Jurkat, Clone E6-1 (cell line): ENCODE data around the gene CDC45. TPM values are rescaled to one million over a fixed set of nuclear protein-coding genes. Genes with fewer than 3 reads are reported as not detected.
"Not testable (repeated sequence)": the region's sequence is repeated elsewhere in the genome, so short reads cannot be mapped to it uniquely, and the experiment has no call there.

Experiments used
- DNase-seq: peaks from one replicate; pipeline ENCODE4 v3.0.0-alpha.2; 2011; ENCODE audit warnings: low read depth, low spot score
- H3K4me3 ChIP-seq: 2 replicates; pipeline ENCODE4 v1.5.1; 2011; ENCODE audit warnings: mild to moderate bottlenecking, low read length, control low read depth, moderate library complexity
- polyA plus RNA-seq: library from polyadenylated mRNA; unstranded; fragments of >200 nt; gene quantifications from one replicate; pipeline ENCODE4 v1.2.1, GENCODE V29; 2012; ENCODE audit warnings: missing spikeins; ENCODE audit not compliant: insufficient read length, insufficient read depth

Gene CDC45, protein sequence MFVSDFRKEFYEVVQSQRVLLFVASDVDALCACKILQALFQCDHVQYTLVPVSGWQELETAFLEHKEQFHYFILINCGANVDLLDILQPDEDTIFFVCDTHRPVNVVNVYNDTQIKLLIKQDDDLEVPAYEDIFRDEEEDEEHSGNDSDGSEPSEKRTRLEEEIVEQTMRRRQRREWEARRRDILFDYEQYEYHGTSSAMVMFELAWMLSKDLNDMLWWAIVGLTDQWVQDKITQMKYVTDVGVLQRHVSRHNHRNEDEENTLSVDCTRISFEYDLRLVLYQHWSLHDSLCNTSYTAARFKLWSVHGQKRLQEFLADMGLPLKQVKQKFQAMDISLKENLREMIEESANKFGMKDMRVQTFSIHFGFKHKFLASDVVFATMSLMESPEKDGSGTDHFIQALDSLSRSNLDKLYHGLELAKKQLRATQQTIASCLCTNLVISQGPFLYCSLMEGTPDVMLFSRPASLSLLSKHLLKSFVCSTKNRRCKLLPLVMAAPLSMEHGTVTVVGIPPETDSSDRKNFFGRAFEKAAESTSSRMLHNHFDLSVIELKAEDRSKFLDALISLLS
- polyA plus RNA-seq, result 151 TPM

DNA sequence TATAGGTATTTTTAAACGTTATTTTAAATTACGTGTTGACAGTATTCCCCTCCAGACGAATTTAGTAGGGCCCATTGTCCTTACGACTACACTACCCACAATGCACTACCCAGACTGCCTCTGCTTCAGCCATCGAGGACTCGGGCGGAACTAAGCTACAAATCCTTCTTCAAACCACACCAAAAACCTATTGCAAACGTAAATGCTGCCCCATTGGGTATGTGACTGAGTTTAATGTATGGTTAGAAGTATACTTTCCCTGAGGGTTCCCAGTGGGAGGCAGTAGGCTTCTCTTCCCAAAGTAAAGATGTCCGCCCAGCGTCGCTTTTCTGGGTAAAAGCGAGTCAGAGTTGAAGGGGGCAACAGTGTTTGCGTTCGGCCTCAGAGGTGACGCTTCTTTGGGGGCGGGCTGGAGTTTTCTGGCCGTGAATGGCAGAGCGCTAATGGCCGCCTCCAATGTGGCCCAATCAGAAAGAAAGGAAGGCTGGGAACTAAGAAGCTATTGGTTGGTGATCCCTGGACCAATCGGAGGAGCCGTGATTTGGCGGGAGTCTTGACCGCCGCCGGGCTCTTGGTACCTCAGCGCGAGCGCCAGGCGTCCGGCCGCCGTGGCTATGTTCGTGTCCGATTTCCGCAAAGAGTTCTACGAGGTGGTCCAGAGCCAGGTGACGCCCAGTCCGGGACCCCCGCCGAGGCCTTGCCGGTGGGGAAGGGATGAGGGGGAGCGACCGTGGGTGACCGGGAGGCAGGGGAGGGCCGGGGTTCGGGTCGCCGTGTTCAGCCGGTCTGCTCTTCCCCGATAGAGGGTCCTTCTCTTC lies at the start of gene CDC45:
TSS of gene CDC45 (plus strand) at position 566 of the 818 bp plus-strand sequence. CDS start at position 615, 49 bp downstream.
- peak; percentile 97 for DNase-seq
- peak within 1 kb of the TSS; percentile 93 for H3K4me3 ChIP-seq

DNA sequence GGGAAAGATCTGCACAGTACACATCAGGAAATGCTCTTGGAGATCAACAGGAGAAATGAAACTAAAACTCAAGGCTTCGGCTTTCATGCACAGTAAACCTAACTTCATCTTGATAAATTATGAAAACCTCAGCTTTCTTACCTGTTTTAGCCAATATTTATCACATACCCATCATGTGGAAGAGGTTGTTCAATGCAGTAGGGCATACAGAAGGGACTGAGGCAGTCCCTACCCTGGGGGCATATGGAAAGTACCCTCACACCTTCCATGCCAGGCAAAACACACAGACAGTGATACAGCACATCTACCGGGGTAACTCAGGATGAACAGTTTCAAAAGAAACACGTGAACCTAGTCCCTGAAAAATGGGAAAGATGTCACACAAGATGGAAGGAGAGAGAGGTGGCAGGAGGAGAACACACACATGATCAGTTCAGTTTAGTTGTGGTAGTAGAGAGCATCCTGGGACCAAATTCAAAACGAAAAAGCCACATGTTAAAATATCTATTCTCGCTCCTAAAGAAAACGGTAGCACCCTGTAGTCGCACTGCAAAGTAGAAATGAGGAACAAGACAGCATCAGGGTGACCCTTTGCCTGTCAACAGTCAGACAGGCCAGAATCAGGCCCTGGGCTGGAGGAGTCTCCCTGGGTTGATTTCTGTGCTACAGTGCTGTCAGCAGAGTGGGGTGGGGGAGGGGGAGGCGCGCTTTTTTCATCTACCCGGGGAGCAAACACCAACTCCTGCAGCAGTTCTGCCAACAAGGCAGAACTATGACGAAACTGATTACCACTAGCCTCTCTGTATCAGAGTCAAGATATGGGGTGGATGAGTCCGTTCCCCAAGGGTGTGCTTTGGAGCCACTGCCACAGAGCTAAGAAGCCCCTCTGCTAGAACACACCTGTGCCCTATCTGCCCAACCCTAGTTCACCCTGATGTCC lies 49.5 kb upstream of the CDC45 start:
- H3K4me3 ChIP-seq, result peak overlapping the region; percentile 95
- DNase-seq, result peak; percentile 82

DNA sequence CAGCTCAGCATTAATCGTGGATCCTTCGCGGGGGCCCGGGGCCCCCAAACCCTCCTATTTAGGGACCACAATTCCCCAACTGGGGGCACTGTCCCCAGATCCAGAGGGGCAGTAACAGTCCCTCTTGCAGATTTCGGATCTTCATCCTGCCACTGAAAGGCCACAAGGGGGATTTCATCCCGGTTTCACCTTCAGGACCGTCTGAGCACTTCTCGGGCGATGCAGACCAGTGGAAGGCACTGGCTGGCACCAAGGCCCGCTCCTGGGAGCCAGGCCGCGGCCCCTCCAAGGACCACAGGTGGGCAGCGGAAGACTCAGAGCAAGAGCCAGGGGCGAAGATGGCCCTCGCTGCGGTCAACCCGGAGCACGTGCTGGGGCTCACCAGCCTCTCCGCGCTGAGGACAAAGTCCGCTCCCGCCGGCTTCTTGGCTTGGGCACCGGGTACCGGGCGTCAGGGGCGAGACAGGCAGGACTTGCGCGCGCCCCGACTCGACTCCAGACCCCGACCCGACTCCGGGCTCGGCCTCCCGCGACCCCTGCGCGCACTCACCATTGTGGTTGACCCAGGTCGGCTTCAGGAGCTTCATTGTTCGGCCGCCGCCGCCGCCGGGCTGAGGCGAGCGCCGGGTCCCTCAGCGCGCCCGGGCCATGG lies 48.7 kb upstream of the CDC45 start:
- DNase-seq, result no peak
- H3K4me3 ChIP-seq, result peak overlapping the region; percentile 95

DNA sequence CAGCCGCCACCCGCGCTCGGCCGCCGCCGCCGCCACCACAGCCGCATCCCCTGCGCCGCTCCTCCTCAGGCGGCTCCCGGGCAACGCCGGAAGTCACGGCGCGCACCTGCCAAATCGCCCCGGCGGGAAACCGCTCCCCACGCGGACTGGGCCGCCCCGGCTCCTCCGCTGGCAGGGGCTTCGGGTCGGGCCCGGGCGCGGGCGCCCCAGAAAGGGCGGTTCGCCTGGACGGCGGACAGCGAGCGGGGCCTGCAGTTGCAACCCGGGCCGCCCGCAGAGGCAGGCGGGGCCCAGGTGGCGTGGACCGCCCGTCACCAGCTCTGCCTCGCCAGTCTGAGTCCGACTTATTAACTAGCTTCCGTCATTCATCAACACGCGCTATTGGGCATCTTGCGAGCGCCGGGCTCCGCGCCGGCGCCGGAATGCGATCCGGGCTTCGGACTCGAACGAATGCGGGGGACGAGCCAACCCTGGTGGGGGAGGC lies 48.0 kb upstream of the CDC45 start, which contains the start of gene HIRA:
TSS of gene HIRA (minus strand) at position 85 of the 484 bp plus-strand sequence. CDS start 257 bp downstream, outside the sequence.
- peak; percentile 61 for DNase-seq
- peak within 1 kb of the TSS; percentile 95 for H3K4me3 ChIP-seq

DNA sequence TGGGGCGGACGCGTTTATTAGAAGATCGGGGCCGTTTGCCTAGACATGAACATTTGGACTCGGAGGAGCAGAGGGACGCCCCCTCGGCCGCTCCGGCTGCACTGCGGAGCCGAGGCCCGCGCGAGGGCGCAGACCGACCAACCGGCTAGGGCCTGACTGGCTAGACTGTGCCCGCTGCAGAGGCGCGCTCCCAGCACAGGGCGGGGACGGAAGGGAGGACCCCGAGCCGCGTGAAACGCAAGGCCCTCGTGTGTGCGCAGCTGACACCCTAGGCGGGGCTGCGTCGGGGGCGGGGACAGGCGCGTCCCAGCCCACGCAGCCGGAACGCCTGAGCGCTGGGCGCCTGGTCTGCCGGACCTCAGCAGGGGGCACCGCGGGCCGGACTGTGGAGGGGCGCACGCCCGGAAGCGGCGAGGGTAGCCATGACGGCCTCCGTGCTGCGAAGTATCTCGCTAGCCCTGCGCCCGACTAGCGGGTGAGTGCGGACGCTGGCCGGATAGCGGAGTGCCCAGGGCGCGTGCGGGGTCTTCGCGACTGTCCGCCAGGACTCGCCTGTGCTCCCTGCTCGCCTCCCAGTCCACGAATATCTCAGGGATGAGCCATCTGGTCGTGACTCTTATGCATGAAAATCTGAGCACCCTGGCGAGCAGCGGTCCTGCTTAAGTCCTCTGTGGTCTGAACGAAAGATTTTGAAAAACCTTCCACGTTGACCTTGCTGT lies 47.4 kb upstream of the CDC45 start, which contains the start of gene MRPL40:
TSS of gene MRPL40 (plus strand) at position 413 of the 719 bp plus-strand sequence. CDS start at position 423, 10 bp downstream.
- peak within 1 kb of the TSS; percentile 95 for H3K4me3 ChIP-seq
- DNase-seq, result peak; percentile 81

DNA sequence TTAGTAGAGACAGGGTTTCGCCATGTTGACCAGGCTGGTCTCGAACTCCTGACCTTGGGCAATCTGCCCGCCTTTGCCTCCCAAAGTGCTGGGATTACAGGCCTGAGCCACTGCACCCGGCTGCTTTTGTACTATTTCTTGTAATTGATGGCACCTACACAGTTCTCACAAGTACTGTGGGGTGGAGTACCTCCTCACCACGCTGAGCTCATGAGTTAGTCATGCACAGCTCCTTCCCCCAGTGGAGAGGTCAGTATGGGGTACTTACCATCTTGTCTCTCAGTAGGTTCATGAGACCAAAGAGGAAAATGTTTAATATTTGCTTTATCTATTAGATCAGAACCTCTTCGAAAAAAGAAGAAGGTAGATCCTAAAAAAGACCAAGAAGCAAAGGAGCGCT lies 45.3 kb upstream of the CDC45 start:
- DNase-seq, result no peak
- H3K4me3 ChIP-seq, result no peak overlapping the region

DNA sequence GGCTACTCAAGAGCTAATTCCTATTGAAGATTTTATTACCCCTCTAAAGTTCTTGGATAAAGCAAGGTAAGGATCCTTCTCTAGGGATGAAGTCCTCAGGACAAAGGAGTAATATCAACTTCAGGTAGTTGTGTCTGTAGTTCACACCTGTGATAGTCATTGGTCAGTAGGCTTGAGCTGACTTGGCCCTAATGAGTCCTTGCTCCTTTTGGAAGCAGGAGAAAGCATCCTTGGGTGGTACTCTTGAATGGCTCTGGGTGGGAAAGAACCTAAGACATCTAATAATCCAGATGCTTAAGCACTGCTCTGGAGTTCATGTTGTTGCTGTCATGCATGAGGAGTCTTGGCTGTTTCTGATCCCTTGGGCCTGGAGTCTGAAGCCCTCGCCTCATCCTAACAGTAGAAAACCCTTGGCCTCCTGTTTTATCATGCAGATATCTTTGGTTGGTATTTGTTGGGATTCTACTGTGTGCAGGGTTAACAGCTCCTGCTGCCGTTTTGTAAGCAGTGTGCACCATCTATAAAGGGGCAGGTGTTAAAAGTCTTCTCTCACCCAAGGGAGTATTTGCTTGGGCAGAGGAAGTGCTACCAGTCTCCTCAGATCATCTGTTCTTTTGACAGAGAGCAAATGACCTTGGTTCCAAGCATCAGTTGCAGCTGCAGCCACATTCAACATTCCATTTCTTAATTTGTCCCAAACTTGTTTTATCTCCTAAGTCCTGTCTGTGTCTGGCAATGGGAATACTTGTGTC lies 44.7 kb upstream of the CDC45 start:
- no peak overlapping the region for H3K4me3 ChIP-seq
- DNase-seq, result no peak

DNA sequence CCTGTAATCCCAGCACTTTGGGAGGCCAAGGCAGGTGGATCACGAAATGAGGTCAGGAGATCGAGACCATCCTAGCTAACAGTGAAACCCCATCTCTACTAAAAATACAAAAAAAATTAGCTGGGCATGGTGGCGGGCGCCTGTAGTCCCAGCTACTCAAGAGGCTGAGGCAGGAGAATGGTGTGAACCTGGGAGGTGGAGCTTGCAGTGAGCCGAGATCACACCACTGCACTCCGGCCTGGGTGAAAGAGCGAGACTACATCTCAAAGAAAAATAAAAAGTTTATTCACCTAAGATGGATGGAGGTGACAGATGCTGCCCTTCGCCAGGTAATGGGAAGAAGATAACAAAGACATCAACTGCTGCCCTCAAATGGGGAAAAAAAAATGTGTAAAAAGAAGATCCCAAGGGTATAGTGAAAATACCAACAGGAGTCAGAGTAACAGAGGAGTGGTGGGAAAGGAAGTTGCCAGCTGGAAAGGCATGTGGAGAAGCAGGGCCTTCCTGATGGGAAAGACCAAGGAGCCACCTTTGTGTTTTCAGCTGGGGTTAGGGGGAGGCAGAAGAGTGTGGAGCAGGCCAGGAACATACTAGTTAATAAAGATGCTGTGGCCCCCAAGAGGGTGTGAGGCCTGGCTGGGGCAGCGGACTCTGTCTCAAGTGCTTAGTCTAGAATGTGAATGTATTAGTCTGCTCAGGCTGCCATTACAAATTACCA lies 43.1 kb upstream of the CDC45 start:
- DNase-seq, result not testable (repeated sequence)

DNA sequence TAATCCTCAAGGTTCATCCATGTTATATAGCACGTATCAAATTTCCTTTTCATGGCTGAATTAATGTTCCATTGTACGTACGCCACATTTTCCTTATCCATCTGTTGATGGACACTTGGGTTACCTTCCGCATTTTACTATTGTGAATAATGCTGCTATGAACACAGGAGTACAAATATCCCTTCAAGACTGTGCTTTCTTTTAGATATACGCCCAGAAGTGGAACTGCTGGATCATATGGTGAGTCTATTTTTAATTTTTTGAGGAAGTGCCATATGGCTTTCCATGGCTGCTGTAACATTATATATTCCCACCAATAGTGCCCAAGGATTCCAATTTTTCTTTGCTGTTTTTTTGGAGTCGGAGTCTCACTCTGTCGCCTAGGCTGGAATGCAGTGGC lies 41.4 kb upstream of the CDC45 start:
- DNase-seq, result no peak
- no peak overlapping the region for H3K4me3 ChIP-seq

More for the DNA sequence above, 43.1 kb upstream of the CDC45 start:
- H3K4me3 ChIP-seq, result not testable (repeated sequence)

DNA sequence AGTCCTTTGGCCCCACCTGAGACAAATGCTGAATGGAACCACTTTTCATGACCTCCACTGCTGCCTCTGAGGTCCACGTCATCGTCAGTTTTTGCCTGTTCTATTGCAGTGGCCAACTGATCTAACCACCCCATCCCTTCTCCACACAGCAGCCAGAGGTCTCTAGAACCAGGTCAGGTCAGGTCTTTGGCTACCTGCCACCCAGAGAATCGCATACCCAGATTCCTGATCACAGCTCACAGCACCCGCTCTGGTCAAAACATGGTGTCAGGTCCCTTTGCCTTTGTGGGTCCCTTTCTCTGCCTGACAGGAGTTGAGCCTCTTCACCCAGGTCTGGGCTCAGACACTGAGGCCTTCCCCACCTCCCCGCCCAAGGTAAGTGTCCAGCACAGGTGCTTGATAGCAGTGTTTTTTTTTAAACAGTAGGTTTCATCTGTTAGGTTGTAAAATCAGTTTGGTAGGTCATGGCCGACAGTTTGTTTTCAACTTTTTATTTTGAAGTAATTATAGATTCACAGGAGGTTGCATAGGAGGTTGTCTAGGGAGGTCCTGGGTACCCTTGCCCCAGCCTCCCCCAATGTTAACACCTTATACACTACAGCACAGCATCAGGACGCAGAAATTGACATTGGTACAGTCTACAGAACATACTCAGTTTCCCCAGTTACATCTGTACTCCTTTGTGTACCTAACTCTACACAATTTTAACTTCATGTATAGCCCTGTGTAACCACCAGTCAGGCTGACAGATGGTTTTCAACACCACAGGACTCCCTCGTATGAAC lies 39.1 kb upstream of the CDC45 start:
- no peak for DNase-seq
- H3K4me3 ChIP-seq, result no peak overlapping the region

DNA sequence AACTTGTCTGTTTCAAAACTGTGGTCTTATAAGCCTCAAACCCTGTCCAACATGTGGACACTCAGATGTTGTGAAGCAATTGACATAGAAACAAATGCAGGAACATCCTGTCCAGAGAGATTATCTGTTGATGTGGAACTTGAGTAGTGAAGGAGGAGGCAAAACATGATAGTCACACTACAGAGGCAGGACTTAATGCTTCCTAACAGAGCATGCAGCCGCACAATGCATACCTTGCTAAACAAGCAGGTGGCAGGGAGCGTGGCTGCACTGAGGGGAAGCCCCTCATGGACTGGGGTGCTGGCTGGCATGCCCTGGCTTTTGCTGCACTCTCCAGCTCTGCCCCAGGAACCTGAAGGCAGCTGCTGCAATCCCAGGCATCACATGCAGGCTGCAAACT lies 37.6 kb upstream of the CDC45 start:
- DNase-seq, result no peak
- no peak overlapping the region for H3K4me3 ChIP-seq

DNA sequence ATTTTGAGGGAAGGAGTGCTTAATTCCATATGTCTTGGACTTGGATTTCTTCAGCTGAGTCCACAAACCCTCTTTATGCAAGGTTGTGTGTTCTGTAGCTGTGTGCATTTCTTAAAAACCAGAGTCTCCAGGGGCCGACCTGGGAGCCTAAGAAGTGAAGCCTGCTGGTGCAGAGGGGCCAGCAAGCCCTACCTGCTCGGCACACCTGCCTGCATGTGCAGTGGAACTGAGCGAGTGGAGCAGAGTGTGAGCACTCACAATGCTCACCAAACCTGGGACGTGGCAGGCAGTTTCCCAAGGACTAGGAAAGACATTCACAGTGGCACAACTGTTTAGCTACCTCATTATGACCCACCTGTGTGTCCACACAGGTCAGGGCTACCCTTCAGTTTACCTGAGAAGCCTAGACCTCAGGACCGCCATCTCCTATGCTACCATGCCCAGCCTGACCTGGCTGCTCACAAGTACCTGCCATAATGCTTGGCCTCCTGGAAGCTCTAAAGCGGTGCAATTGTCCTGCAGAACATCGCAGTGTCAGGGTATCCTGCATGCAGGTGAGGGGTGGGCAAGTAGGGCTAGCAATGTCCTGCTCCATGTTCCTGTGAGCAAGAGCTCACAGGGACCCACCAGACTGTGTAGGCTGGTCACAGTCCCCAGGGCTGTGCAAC lies 36.0 kb upstream of the CDC45 start:
- DNase-seq, result no peak
- no peak overlapping the region for H3K4me3 ChIP-seq

DNA sequence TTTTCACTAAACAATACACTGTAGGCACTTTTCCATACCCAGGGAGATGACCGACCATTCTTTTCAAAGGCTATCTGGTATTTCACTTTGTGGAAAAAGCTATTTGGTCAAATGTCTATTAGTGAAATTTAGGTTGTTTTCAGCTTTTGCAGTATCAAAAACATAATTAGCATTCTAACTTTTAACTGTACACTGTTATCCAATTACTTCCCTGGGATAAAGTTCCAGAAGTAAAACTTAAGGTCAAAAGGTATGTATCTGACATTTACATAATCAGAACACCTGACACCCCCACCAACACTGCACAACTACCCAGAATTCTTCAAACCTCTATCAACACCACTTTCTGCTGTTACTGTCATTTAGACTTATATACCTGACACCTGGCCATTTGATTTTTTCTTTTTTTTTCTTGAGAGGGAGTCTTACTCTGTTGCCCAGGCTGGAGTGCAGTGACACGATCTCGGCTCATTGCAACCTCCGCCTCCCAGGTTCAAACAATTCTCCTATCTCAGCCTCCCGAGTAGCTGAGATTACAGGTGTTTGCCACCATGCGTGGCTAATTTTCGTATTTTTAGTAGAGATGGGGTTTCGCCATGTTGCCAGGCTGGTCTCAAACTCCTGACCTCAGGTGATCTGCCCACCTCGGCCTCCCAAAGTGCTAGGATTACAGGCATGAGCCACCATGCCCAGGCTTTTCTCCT lies 34.3 kb upstream of the CDC45 start:
- DNase-seq, H3K4me3 ChIP-seq: not testable (repeated sequence)
